ENCODE results near the gene PERCC1.

DNA sequence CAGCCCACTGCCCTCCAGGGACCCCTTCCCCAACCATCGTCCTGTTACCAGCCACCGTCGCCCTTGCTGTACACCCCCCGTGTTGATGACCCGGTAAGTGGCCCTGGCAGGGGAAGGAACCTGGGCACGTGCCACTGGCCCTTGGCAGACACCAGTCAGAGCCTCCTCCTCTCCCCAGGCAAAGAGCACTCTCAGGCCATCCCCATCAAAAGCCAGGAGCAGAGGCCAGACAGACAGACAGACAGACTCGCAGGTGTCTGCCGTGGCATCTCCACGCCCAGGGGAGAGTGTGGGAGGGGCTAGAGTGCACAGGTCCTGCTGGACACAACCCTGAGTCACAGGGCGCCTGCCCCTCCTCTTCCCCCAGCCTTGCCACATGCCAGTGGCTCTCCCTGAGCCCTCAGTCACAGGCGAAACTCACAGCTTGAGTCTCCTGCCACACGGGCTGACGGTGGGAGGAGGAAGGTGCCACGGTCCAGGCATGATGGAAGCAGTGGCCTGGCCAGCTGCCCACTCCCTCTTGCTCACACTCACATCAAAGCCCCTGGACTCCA lies 36.2 kb downstream of the PERCC1 start:
- TF ChIP-seq, protein P1, sequence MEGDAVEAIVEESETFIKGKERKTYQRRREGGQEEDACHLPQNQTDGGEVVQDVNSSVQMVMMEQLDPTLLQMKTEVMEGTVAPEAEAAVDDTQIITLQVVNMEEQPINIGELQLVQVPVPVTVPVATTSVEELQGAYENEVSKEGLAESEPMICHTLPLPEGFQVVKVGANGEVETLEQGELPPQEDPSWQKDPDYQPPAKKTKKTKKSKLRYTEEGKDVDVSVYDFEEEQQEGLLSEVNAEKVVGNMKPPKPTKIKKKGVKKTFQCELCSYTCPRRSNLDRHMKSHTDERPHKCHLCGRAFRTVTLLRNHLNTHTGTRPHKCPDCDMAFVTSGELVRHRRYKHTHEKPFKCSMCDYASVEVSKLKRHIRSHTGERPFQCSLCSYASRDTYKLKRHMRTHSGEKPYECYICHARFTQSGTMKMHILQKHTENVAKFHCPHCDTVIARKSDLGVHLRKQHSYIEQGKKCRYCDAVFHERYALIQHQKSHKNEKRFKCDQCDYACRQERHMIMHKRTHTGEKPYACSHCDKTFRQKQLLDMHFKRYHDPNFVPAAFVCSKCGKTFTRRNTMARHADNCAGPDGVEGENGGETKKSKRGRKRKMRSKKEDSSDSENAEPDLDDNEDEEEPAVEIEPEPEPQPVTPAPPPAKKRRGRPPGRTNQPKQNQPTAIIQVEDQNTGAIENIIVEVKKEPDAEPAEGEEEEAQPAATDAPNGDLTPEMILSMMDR (IDR thresholded peaks at IDR 0.05): no peak
- TF ChIP-seq POLR2A (IDR thresholded peaks at IDR 0.05) (no peak), POLR2AphosphoS5 (IDR thresholded peaks at IDR 0.05) (no peak)
